ENCODE measurements around the gene PRAMEF13.
"Not testable (repeated sequence)": the region's sequence is repeated elsewhere in the genome, so short reads cannot be mapped to it uniquely, and the experiment has no call there.

The PRAMEF13 gene

GRCh38 chr1:13201309-13201708 is at the start of gene PRAMEF13:
TSS of gene PRAMEF13 (minus strand) at chr1:13201409. CDS start at chr1:13199589, 1,820 bp downstream.
- DNase-seq, result not testable (repeated sequence)

GRCh38 chr1:13247122-13247521 is 45.9 kb upstream of the PRAMEF13 start:
- not testable (repeated sequence) for DNase-seq

DNA sequence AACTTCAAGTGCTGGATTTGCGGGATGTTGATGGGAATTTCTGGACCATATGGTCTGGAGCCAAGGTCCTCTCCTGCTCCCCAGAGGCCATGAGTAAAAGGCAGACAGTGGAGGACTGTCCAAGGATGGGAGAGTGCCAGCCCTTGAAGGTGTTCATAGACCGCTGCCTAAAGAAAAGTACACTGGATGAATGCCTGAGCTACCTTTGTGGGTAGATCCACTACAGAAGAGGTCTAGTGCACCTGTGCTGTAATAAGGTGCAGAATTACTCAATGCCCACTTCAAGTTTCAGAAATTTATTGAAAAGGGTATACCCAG is 45.3 kb upstream of the PRAMEF13 start:
- DNase-seq, result not testable (repeated sequence)

DNA sequence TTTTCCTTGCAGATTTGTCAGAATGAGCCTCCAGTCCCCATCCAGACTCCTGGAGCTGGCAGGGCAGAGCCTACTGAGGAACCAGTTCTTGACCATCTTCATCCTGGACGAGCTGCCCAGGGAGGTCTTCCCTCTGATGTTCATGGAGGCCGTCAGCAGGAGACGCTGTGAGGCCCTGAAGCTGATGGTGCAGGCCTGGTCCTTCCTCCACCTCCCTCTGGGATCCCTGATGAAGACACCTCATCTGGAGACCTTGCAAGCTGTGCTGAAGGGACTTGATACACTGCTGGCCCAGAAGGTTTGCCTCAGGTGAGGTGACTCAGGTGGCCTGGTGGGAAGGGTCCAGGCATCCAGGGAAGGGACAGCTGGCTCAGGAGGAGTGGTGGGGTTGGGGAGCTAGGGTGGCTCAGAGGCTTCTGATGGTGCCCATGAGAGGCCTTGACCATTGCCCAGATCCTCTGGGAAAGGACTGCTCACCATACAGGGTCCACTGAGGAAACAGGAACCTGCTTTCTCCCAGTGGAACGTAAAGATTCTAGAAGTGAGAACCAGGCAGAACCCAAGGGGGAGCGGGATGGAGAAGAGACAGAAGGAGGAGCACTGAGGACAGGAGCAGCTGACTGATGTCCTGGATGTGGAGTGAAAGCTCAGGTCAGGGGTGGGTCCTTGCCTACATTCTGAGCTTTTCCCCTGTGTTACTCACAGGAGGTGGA is 44.8 kb upstream of the PRAMEF13 start:
- DNase-seq, result not testable (repeated sequence)

- not testable (repeated sequence) for DNase-seq
These were observed 42.5 kb upstream of the PRAMEF13 start for GRCh38 chr1:13243536-13244263.

DNA sequence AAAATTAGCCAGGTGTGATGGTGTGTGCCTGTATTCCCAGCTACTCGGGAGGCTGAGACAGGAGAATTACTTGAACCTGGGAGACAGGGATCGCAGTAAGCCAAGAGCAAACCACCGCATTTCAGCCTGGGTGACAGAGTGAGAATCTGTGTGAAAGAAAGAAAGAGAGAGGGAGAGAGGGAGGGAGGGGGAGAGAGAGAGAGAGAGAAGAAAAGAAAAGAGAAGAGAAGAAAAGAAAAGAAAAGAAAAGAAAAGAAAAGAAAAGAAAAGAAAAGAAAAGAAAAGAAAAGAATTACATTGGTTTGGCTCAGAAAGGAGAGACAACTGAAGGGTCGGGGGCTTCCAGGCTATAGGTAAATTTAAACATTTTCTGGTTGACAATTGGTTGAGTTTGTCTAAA is 38.4 kb upstream of the PRAMEF13 start:
- not testable (repeated sequence) for DNase-seq

GRCh38 chr1:13237572-13237971 is 36.4 kb upstream of the PRAMEF13 start:
- DNase-seq, result not testable (repeated sequence)

- not testable (repeated sequence) for DNase-seq
These were observed 32.8 kb upstream of the PRAMEF13 start for GRCh38 chr1:13234057-13234456.

- not testable (repeated sequence) for DNase-seq
These were observed 30.8 kb upstream of the PRAMEF13 start for GRCh38 chr1:13232056-13232455.

GRCh38 chr1:13231061-13231750 is 30.0 kb upstream of the PRAMEF13 start:
- not testable (repeated sequence) for DNase-seq

DNA sequence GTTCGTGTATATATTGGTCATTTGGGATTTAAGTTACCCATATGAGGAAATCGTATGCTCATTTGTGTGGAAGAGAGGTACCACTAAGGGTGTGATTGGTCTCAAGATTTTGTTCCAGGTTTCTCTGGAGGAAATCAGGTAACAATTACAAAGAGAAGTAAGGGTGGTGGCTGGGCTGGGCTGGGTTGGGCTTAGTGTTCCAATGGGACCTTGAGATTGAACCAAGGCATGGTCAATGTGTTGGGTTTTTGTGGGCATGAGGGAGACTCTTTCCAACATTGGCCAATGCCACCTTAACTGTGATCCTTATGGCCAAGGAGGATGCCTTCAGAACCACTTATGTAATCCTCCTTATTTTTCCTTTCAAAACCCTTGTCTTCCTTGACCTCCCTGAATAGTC is 29.4 kb upstream of the PRAMEF13 start:
- DNase-seq, result not testable (repeated sequence)

- not testable (repeated sequence) for DNase-seq
These were observed 28.9 kb upstream of the PRAMEF13 start for GRCh38 chr1:13230096-13230495.

- DNase-seq, result peak; percentile 30
These were observed 27.2 kb upstream of the PRAMEF13 start for GRCh38 chr1:13228343-13228781.

DNA sequence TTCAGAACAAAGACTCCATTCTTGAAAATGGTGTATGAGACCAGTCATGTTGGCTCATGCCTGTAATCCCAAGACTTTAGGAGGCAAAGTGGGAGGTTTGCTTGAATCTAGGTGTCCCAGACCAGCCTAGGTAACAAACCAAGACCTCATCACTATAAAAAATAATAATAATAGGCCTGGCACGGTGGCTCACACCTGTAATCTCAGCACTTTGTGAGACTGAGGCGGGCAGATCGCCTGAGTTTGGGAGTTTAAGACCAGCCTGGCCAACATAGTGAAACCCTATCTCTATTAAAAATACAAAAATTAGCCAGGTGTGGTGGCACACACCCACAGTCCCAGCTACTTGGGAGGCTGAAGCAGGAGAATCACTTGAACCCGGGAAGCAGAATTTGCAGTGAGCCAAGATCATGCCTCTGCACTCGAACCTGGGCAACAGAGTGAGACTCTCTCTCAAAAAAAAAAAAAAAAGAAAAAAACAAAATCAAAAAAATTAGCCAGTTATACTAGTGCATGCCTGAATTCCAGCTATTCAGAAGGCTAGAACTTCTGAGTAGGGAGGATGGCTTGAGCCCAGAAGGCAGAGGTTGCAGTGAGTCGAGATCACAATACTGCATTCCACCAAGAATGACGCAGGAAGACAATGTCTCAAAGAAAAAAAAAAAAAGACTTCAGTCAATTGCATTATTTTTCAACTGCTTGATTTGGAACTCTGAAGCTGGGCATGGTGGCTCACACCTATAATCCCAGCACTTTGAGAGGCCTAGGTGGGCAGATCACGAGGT is 26.3 kb upstream of the PRAMEF13 start:
- DNase-seq, result not testable (repeated sequence)

- not testable (repeated sequence) for DNase-seq
These were observed 24.5 kb upstream of the PRAMEF13 start, which contains the start of gene PRAMEF18 for GRCh38 chr1:13225675-13226204. TSS of gene PRAMEF18 (minus strand) at chr1:13226154. CDS start at chr1:13226106, 48 bp downstream.

DNA sequence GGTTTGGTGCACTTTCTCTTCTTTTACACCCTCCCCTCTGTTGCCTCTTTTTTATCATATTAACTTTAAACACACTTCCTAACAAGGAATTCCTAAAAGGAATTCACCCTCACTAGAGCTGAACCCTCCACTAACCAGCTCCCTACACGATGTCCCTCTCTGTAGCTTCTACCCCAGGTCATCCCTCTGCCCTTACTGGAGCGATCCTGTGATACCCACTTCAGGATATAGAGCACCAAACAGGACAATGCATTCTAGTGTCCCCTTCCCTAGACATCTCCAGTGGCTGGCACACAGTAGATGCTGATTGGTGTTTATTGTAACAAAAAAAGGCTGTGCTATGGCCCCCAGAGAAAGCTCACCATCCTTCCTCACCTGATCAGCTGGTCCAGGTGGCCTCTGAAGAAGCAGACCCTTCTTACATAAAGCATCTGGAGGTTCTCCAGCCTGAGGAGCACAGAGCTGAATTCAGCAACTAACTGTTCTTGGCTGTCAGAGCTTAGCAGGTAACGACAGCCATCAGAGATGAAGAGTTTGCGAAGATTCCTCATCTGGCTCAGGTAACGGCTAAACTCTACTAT is 23.4 kb upstream of the PRAMEF13 start:
- DNase-seq, result no peak

DNA sequence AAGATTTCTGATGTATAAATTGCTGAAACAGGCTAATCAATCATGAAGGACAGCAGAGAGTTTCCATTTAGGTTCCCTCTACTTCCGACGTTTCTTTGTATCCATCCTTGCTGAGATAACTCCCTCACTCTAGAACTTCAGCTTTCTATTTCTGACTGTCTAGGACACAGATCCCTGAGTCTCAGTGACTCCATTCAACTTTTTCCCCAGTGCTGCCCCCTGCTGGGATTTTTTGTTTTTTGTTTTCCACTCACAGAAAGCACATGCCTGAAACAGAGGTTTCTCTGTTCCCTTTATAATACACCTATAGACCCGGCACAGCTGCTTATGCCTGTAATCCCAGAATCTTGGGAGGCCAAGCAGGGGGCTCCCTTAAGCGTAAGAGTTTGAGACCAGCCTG is 21.6 kb upstream of the PRAMEF13 start:
- not testable (repeated sequence) for DNase-seq

DNA sequence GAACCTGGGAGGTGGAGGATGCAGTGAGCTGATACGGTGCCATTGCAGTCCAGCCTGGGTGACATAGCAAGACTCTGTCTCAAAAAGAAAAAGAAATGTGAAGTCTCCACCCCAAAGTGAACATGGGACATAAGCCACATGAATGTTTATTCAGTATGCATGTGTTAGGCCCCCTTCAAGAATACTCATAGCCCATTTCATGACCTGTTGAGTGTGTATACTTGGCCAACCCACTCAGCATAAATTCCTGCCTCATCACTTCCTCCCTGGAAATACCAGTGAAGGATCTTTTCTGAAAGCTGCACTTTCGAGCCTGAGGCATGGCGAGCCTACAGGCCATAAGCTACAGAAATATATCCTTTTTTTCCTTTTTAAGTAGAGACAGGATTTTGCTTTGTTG is 18.0 kb upstream of the PRAMEF13 start:
- DNase-seq, result not testable (repeated sequence)

- DNase-seq, result not testable (repeated sequence)
These were observed 15.4 kb upstream of the PRAMEF13 start for GRCh38 chr1:13216619-13217018.

GRCh38 chr1:13208712-13209111 is 7.5 kb upstream of the PRAMEF13 start:
- not testable (repeated sequence) for DNase-seq

DNA sequence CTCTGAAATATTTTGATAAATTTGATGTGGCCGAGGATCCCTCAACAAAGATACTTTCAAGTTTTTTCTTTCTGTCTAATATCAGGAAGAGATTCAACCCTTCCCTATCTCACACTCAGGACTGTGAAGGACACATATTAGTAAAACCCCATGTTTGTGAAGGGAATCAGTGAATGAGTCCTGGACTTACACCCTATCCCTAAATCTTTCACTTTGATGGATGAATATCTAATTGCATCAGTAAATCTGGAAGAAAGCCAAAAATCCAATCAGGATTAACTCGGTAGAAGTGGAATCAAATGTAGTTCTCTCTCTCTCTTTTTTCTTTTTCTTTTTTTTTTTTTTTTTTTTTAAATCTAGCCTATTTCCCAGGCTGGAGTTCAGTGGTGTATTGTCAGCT is 29.7 kb downstream of the PRAMEF13 start, which contains the start of gene PRAMEF9:
PRAMEF9 (plus strand) TSS at position 301 of the 400 bp plus-strand sequence. CDS start 3,433 bp downstream, outside the sequence.
- DNase-seq, result not testable (repeated sequence)

- not testable (repeated sequence) for DNase-seq
These were observed 35.7 kb downstream of the PRAMEF13 start, which contains the start of gene HNRNPCL4 for GRCh38 chr1:13165531-13165930. TSS of gene HNRNPCL4 (minus strand) at chr1:13165631. CDS start at chr1:13165467, 164 bp downstream.
